ENCODE measurements around the gene EEA1. TPM values are rescaled to one million over a fixed set of nuclear protein-coding genes. Genes with fewer than 3 reads are reported as not detected.
"Not testable (repeated sequence)": the region's sequence is repeated elsewhere in the genome, so short reads cannot be mapped to it uniquely, and the experiment has no call there.

The EEA1 gene
- total RNA-seq, 1 experiment from 2014 or later, result 29.0 TPM

DNA sequence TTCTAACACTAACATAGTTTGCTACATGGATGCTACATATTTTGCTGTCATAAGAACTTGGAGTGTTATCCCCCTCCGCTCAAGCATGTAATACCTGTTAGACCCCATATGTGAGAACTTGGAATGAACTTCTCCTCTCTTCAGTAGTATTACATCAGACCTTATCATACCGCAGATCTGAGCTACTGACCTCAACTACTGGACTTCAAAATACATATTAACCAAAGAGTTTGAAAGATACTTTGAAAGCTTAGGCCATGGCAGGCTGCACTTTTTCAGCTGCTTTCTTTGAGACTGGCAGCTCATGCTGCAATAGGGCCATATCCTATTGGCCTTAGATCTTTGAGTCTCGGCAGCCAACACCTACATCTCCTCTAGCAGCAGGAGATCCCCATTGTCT is 74.8 kb downstream of the EEA1 start:
- no peak for DNase-seq (ENCODE audit: low read depth, low spot score)
- in situ Hi-C loops (cut with HindIII; ENCODE audit: low pct_unique_long_range_greater_than_20kb, low sequenced_read_pairs), result no loop called here

- in situ Hi-C loops (cut with HindIII; ENCODE audit: low pct_unique_long_range_greater_than_20kb, low sequenced_read_pairs), result no loop called here
- DNase-seq (ENCODE audit: low read depth, low spot score), result no peak
These were observed 80.4 kb downstream of the EEA1 start for GRCh38 chr12:92848740-92849139.

GRCh38 chr12:92847368-92847767 is 81.7 kb downstream of the EEA1 start:
- DNase-seq (ENCODE audit: low read depth, low spot score), result no peak
- in situ Hi-C loops (cut with HindIII; ENCODE audit: low pct_unique_long_range_greater_than_20kb, low sequenced_read_pairs), result no loop called here

- no peak for DNase-seq (ENCODE audit: low read depth, low spot score)
- in situ Hi-C loops (cut with HindIII; ENCODE audit: low pct_unique_long_range_greater_than_20kb, low sequenced_read_pairs), result no loop called here
These were observed 83.8 kb downstream of the EEA1 start for GRCh38 chr12:92845329-92845728.

GRCh38 chr12:92844151-92844763 is 84.8 kb downstream of the EEA1 start:
- in situ Hi-C loops (cut with HindIII; ENCODE audit: low pct_unique_long_range_greater_than_20kb, low sequenced_read_pairs), result no loop called here
- no peak for DNase-seq (ENCODE audit: low read depth, low spot score)

DNA sequence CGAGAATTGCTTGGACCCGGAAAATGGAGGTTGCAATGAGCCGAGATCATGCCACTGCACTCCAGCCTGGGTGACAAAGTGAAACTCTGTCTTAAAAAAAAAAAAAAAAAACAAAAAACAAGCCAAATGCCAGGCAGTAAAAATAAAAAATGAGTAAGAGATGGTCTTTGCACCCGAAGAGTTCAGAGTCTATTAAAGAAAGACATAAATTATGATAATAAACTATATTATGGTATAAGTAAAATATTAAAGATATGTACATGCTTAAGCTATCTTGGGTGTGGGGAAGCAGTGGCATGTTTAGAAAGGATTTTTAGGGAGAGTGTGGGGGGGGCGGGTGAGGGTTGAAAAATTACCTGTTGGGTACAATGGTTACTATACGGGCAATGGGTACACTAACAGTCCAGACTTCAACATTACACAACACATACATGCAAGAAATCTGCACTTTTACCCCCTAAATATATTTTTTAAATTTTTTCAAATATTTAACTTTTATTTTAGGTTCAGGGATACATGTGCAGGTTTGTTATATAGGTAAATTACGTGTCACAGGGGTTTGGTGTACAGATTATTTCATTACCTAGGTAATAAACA is 99.3 kb downstream of the EEA1 start:
- DNase-seq (ENCODE audit: low read depth, low spot score), result no peak
- in situ Hi-C loops (cut with HindIII; ENCODE audit: low pct_unique_long_range_greater_than_20kb, low sequenced_read_pairs), result no loop called here

- no peak for DNase-seq (ENCODE audit: low read depth, low spot score)
- in situ Hi-C loops (cut with HindIII; ENCODE audit: low pct_unique_long_range_greater_than_20kb, low sequenced_read_pairs), result no loop called here
These were observed 100.5 kb downstream of the EEA1 start for GRCh38 chr12:92828565-92828964.

- in situ Hi-C loops (cut with HindIII; ENCODE audit: low pct_unique_long_range_greater_than_20kb, low sequenced_read_pairs), result no loop called here
- DNase-seq (ENCODE audit: low read depth, low spot score), result peak; percentile 82
These were observed 101.2 kb downstream of the EEA1 start for GRCh38 chr12:92827836-92828431.

GRCh38 chr12:92821142-92821541 is 108.0 kb downstream of the EEA1 start:
- in situ Hi-C loops (cut with HindIII; ENCODE audit: low pct_unique_long_range_greater_than_20kb, low sequenced_read_pairs), result no loop called here
- DNase-seq (ENCODE audit: low read depth, low spot score), result no peak

GRCh38 chr12:92814584-92814983 is 114.5 kb downstream of the EEA1 start:
- DNase-seq (ENCODE audit: low read depth, low spot score), result peak; percentile 62
- in situ Hi-C loops (cut with HindIII; ENCODE audit: low pct_unique_long_range_greater_than_20kb, low sequenced_read_pairs), result no loop called here

- no peak for DNase-seq (ENCODE audit: low read depth, low spot score)
- in situ Hi-C loops (cut with HindIII; ENCODE audit: low pct_unique_long_range_greater_than_20kb, low sequenced_read_pairs), result no loop called here
These were observed 118.7 kb downstream of the EEA1 start for GRCh38 chr12:92810370-92810769.

DNA sequence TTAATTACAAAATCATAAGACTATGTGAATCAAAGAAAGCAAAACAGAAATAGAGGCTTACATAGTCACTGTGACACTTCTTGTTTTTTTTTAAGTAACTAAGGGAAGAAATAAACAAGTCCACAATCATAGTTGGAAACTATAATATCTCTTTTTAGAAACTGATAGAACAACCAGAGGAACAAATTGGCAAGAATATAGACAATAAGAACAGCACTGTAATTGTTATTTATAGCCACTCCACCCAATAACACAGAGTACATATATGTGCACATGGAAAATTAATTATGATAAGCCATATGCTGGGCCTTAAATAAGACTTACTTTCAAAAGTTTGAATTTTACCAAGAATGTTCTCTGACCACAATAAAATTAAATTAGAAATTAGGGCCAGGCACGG is 125.2 kb downstream of the EEA1 start:
- in situ Hi-C loops (cut with HindIII; ENCODE audit: low pct_unique_long_range_greater_than_20kb, low sequenced_read_pairs), result no loop called here
- DNase-seq (ENCODE audit: low read depth, low spot score), result no peak

GRCh38 chr12:92802906-92803305 is 126.2 kb downstream of the EEA1 start:
- DNase-seq (ENCODE audit: low read depth, low spot score), result peak; percentile 87
- in situ Hi-C loops (cut with HindIII; ENCODE audit: low pct_unique_long_range_greater_than_20kb, low sequenced_read_pairs), result no loop called here

DNA sequence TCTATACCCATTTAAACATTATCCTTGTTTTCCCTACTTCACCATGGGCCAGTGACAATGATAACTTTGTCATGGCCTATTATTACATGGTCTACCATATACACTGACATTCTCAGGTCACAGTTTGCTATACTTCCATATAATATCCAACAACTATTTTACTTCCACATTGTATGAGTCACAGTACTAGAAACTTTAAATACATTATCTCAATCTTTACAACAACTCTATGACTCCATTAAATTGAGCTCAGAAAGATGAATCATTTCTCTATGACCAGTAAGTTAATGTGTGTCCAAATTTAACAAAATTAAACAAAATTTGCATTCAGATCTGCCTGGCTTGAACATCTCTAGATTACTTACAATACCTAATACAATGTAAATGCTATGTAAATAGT is 132.4 kb downstream of the EEA1 start:
- no peak for DNase-seq (ENCODE audit: low read depth, low spot score)
- in situ Hi-C loops (cut with HindIII; ENCODE audit: low pct_unique_long_range_greater_than_20kb, low sequenced_read_pairs), result no loop called here

GRCh38 chr12:92794814-92795213 is 134.3 kb downstream of the EEA1 start:
- DNase-seq (ENCODE audit: low read depth, low spot score), result no peak
- in situ Hi-C loops (cut with HindIII; ENCODE audit: low pct_unique_long_range_greater_than_20kb, low sequenced_read_pairs), result no loop called here

- in situ Hi-C loops (cut with HindIII; ENCODE audit: low pct_unique_long_range_greater_than_20kb, low sequenced_read_pairs); DNase-seq (ENCODE audit: low read depth, low spot score): not testable (repeated sequence)
These were observed 134.7 kb downstream of the EEA1 start for GRCh38 chr12:92794356-92794755.

DNA sequence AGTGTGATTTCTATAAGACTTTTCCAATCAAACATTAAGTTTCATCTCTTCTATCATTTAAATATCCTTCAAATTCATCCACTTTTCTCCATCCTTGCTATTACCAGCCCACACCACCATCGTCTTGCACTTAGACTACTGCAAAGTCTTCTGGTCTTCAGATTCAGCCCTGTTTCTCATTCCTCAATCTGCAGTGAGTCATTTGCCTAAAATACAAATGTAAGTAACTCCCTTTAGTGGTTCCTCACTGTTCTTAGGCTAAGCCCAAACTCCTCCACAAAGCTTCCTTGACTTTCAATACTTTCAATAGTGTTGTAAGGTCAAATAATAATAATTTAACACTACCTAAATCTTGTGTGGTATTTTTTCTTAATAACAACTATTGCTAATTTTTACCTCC is 143.1 kb downstream of the EEA1 start:
- in situ Hi-C loops (cut with HindIII; ENCODE audit: low pct_unique_long_range_greater_than_20kb, low sequenced_read_pairs), result no loop called here
- DNase-seq (ENCODE audit: low read depth, low spot score), result no peak

DNA sequence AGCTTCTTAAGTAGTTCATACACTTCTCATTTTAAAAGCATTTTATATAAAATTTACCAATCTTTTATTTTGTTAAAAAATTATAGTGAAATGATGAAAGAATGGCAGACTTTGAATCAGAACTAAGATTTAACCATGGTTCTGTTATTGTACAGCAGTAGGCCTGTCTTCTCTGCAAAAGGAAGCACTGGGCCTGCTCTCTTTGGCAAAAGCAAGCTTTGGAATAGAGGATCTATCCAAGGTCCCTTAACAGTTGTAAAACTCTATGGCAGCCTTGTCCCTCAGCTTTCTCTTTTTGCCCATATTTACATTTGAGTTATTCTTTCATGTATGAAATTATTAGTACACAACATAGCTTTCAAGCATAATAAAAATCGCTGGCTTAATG is 143.5 kb downstream of the EEA1 start:
- in situ Hi-C loops (cut with HindIII; ENCODE audit: low pct_unique_long_range_greater_than_20kb, low sequenced_read_pairs), result no loop called here
- no peak for DNase-seq (ENCODE audit: low read depth, low spot score)

DNA sequence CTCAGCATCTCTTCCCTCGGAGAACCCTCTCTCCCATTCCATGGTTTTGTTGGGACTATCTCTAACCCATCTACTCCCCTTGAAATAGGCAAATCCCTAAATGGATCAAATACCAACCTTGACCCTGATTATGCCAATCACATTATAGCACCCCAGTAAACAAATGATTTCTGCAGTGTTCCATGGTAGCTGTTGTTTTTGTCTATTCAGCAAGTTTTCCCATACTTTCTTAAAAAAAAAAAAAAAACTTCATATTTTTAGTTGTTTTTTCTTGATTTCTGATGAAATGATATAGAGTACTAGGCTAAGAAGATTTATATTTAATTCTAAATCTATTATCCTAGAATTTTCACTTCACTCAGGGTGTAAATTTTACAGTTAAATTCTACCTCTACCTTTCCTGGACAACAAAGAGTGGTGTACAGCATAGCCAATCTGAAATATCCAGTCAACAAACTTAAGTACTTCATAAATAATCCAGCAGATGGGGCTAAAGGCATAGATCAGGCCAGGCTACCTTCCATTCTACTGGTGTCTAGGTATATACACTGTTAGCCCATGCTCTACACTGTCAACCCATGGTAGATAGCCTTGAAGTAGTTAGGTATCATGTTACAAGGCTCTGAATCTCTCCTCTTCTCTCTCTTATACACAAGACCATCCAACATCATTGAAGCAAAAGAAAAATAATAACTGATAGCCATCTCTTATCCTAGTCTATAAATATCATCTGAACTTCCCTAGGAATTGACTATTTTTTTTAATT is 144.1 kb downstream of the EEA1 start:
- DNase-seq (ENCODE audit: low read depth, low spot score), result peak; percentile 92
- in situ Hi-C loops (cut with HindIII; ENCODE audit: low pct_unique_long_range_greater_than_20kb, low sequenced_read_pairs), result no loop called here
